Cardiac ventricle fibroblast (primary cell): ENCODE data around the gene KCNJ9. TPM values are rescaled to one million over a fixed set of nuclear protein-coding genes. Genes with fewer than 3 reads are reported as not detected.

Experiments
- total RNA-seq: library from RNA; depleted of rRNA; stranded (reverse); fragments of >200 nt; gene quantifications from 2 replicates; pipeline ENCODE4 v1.2.3, GENCODE V29; 2015

The KCNJ9 gene
- not detected in 2 replicates for total RNA-seq

DNA sequence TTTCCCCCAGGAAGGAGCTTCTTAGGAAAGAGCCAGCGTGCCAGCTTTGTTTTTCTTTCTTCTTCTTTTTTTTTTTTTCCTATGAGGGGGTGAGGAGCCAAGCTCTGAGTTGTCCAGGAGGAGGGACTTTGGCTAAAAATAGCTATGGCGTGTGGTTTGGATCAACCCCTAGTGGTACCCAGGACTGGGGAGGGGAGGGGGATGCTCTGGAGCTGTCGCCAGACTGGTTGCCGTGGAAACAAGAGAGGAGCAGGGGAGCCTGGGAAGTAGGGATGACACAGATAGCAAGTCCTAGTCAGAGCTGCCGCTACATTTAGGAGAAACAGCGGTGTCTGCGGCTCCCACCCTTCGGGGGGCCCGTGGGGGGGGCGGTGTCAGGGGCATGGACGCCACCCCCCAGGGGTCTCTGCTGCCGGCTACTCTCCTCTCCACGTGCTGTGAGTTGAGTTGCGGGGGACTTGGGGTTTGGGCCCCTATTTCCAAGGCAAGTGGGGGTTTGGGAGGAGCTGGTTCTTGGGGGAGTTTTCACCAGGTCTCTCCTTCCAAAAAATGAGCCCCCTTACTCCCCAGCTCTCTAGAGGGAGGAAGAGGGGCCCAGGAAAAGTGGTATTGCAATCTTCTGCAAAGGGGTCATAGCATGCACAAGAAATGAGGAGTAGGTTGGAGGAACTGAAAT is at the start of gene KCNJ9:
Gene KCNJ9 (plus strand): TSS at position 278 of the 676 bp plus-strand sequence. CDS start 2,493 bp downstream, outside the sequence.

DNA sequence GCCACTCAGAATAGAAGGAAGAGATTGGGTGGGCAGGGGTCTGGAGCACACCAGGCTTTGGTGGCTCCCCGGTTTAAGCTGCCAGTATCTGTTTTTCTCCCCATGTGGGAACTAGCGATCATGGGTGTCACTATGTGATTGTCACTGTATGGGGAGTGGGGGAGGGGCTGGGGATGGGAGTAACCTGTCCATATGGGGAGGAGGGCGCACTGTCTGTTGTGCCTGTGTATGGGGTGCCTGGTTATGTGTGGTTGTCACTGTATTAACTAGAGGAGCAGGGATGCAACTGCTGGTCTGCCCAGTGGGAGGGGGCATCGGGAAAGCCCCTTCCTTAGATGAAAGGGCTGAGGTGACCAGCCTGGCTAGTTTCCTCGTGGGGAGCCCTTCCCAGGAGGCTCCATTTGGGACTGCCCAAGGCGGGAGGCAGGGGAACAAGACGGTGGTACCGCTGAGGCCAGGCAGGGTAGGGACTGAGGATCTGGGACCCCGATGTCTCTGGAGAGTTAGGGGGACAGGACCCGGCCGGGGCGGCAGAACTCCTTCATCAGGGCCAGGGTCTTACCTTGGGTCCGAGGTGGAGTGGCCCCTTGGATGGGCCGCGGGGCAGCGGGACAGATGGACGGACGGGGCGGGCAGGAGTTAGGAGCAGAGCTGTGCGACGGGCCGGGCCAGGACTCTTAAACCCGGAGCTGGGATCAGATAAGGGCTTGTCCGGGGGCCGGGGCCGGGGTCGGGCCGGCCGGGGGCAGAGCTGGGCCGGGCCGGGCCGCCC is 11.7 kb upstream of the KCNJ9 start, which contains the start of gene KCNJ10:
Gene KCNJ10 (minus strand): TSS at position 701 of the 772 bp plus-strand sequence. CDS start 27,628 bp downstream, outside the sequence.

DNA sequence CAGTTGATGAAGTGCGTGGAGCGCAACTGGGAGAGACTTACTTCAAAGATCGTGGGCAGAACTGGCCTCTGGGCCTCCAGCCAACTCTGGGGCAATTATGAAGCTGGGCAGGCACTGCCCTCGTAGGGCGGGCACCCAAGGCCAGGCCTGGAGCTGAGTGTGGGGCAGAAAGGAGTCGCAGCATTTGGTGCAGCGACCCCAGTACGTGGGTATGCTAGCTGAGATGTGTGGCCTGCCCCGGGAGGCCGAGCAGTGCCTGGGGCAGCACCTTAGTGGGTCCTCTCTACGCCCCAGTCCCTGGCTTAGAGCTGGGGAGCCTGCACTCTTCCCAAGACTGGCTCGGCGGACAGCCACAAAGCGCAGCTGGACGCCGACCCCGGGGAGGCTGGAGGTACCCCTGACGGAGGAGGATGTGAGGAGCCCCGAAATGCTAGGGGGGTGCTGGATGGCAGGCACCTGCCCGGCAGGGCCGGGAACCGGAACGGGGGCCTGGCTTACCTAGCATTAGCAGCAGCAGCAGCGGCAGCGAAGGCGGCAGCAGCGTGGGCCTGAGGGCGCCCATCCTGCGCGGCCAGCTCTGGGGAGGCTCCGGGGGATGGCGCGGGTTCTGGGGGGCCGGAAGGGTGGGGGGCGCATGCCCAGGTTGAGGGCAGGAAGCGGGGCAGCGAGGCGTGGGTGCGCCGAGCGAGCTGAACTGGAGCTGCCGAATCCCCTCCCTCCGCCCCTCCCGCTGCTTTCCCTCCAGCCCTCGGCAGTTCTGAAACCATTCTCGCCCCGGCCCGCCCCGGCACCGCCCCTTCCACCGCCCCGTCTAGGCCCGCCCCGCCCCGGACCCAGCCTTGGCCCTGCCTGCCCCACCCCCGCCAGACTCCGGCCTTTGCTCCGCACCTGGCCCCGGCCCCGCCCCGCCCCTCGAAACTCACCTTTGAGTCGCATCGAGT is 16.8 kb downstream of the KCNJ9 start, which contains the start of gene IGSF8:
Gene IGSF8 (minus strand): TSS at position 709 of the 941 bp plus-strand sequence. CDS start 147 bp downstream, at position 562.

DNA sequence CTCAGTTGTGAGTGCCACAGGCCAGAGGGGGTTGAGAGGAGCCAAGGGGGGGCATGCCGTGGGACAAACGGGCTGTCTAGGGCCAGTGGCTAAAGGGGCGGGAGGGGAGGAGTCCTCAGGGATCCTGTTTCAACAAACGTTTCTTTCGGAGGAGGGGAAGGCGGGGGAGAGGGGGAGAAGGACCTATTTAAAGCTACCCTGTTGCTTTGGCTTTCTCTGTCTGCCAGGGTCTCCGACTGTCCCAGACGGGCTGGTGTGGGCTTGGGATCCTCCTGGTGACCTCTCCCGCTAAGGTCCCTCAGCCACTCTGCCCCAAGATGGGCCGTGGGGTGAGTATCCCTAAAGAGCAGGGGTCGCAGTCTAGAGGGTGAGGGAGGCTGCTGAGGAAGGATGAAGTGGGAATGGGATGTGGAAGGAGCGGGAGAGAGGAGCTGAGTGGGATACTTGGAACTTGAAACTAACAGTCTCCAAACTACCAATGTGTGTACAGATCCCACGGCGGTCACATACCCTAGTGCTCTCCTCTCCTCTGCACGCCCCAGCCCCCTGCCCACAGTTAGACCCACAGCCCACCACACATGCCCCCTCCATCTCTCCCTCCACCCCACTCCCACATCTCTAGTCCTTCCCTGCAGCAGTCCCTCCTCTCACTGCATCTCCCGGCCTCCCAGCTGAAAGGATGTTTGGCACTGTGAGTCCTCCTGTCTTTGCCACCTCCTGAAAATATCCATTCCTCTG is 34.4 kb downstream of the KCNJ9 start, which contains the start of gene ATP1A2:
Gene ATP1A2 (plus strand): TSS at position 215 of the 738 bp plus-strand sequence. CDS start 103 bp downstream, at position 318.

Other genes with a start within 250 kb of the KCNJ9 start
- not detected in 2 replicates for gene VSIG8, start 218.9 kb upstream of the KCNJ9 start, total RNA-seq
- gene CFAP45, start 181.4 kb upstream of the KCNJ9 start, total RNA-seq = not detected in 2 replicates
- gene TAGLN2, start 156.0 kb upstream of the KCNJ9 start, total RNA-seq = 285 and 303 TPM in 2 replicates
- not detected in 2 replicates for gene IGSF9, start 135.9 kb upstream of the KCNJ9 start, total RNA-seq
- gene SLAMF9, start 127.3 kb upstream of the KCNJ9 start, total RNA-seq = not detected in 2 replicates
- 2.3 and 4.0 TPM in 2 replicates for gene PIGM, start 49.5 kb upstream of the KCNJ9 start, total RNA-seq
- gene KCNJ10, start 11.4 kb upstream of the KCNJ9 start, total RNA-seq = not detected in 2 replicates
- gene IGSF8, start 17.1 kb downstream of the KCNJ9 start, total RNA-seq = 10.4 and 11.4 TPM in 2 replicates
- 1.4 and 1.8 TPM in 2 replicates for gene ATP1A2, start 34.2 kb downstream of the KCNJ9 start, total RNA-seq
- not detected in 2 replicates for gene ATP1A4, start 70.1 kb downstream of the KCNJ9 start, total RNA-seq
- gene CASQ1, start 109.0 kb downstream of the KCNJ9 start, total RNA-seq = not detected in 2 replicates
- 81.7 and 87.2 TPM in 2 replicates for gene PEA15, start 123.8 kb downstream of the KCNJ9 start, total RNA-seq
- 54.7 and 56.3 TPM in 2 replicates for gene DCAF8, start 181.0 kb downstream of the KCNJ9 start, total RNA-seq
- 47.3 and 56.5 TPM in 2 replicates for gene PEX19, start 203.6 kb downstream of the KCNJ9 start, total RNA-seq